ENCODE results near the gene CRELD1. TPM values are rescaled to one million over a fixed set of nuclear protein-coding genes. Genes with fewer than 3 reads are reported as not detected.
A peak's percentile ranks its signal among the peaks of the same experiment; 100 is the strongest.

CRELD1 gene
- total and polyA plus RNA-seq, 4 donors, result 12.6 to 31.1 (median 25.0) TPM

GRCh38 chr3:9909221-9910013 lies 24.2 kb upstream of the CRELD1 start:
- WGBS, result 46% methylated on average over 7 of the region's 7 CpGs
- peak overlapping the region; percentile 9 to 60 for H3K27ac ChIP-seq (ENCODE audit: low read depth in 1 of 2, low read length in 2 of 2)
- H3K9ac ChIP-seq (ENCODE audit: low read depth in 1 of 2, low read length in 2 of 2), result no peak overlapping the region
- TF ChIP-seq MAX (IDR thresholded peaks at IDR 0.05), result peak; percentile 68
- peak; percentile 56 for TF ChIP-seq SP1 (IDR thresholded peaks at IDR 0.05)
- no peak for TF ChIP-seq GABPA (IDR thresholded peaks at IDR 0.05 in 1 of 2, conservative IDR thresholded peaks at IDR 0.05 in 1 of 2)
- TF ChIP-seq ZBTB33 (IDR thresholded peaks at IDR 0.05), result no peak
- peak; percentile 32 for TF ChIP-seq FOXA1 (IDR thresholded peaks at IDR 0.05)
- TF ChIP-seq HNF4G (IDR thresholded peaks at IDR 0.05), result no peak
- peak in 1 of 2 donors; percentile 68 for TF ChIP-seq RXRA (IDR thresholded peaks at IDR 0.05)
- TF ChIP-seq CTCF (IDR thresholded peaks at IDR 0.05; ENCODE audit: low read depth, low read length, missing input control), result no peak
- TF ChIP-seq YY1 (IDR thresholded peaks at IDR 0.05), result no peak
- peak; percentile 18 for TF ChIP-seq NR2F2 (IDR thresholded peaks at IDR 0.05)
- TF ChIP-seq FOXA2 (IDR thresholded peaks at IDR 0.05), result peak; percentile 39
- peak in 1 of 2 donors; percentile 23 for TF ChIP-seq RAD21 (IDR thresholded peaks at IDR 0.05)
- TF ChIP-seq TAF1 (conservative IDR thresholded peaks at IDR 0.05), result no peak
- TF ChIP-seq HNF4A (conservative IDR thresholded peaks at IDR 0.05), result peak; percentile 57 to 79
- no peak for TF ChIP-seq ATF3 (IDR thresholded peaks at IDR 0.05)
- TF ChIP-seq JUND (IDR thresholded peaks at IDR 0.05), result no peak
- TF ChIP-seq REST (IDR thresholded peaks at IDR 0.05), result no peak
- TF ChIP-seq EGR1 (IDR thresholded peaks at IDR 0.05; ENCODE audit: low read depth in 2 of 2), result no peak
- no peaks in the 10 kb centered on the region for H3K36me3 ChIP-seq (ENCODE audit: control insufficient read depth in 4 of 4, insufficient read depth in 3 of 4, low read depth in 1 of 4, low read length in 3 of 4)
- H3K9me3 ChIP-seq (ENCODE audit: control insufficient read depth in 4 of 4, low read length in 3 of 4), result no peaks in the 10 kb centered on the region
- peaks cover 13 to 67% (median 56%) of the 10 kb centered on the region in 4 donors for H3K4me1 ChIP-seq (ENCODE audit: control insufficient read depth in 4 of 4, insufficient read depth in 4 of 4, low read length in 3 of 4)
- DNase-seq (ENCODE audit: low spot score), result no peak
- H3K4me3 ChIP-seq (ENCODE audit: low read depth in 1 of 3, low read length in 3 of 3), result no peak overlapping the region
- no peaks in the 10 kb centered on the region for H3K27me3 ChIP-seq (ENCODE audit: control insufficient read depth in 4 of 4, insufficient read depth in 4 of 4, low read length in 3 of 4)

Measured in liver (tissue), 9 donors.